ENCODE data around the gene RAPGEF3. TPM values are rescaled to one million over a fixed set of nuclear protein-coding genes. Genes with fewer than 3 reads are reported as not detected.

Gene RAPGEF3
- total and polyA plus RNA-seq, 2 of the 8 experiments (the other 6 are each of a cell fraction or from before 2014, with no cell fraction given) = 5.0 to 9.4 TPM

GRCh38 chr12:47789712-47790489, 31.2 kb upstream of the RAPGEF3 start:
- H3K18ac ChIP-seq (ENCODE audit: extremely low read depth, low read length) = no peak overlapping the region
- H3K4me1 ChIP-seq (replicated peaks in 1 of 4; ENCODE audit: control insufficient read depth in 3 of 4, insufficient read depth in 4 of 4, low read length in 3 of 4) = no peaks in the 10 kb centered on the region
- H2AFZ ChIP-seq (ENCODE audit: low read length) = no peak overlapping the region
- no peak overlapping the region for H3K27ac ChIP-seq (ENCODE audit: low read depth, low read length)
- no peak overlapping the region for H2BK5ac ChIP-seq (ENCODE audit: low read depth, low read length)
- POLR2A ChIA-PET (ENCODE audit: partially characterized antibody) = interaction anchor here (0.6 to 3.8 kb wide), 7 partner anchors 8 to 52 kb away, joined by 3 to 17 read pairs (median 5); partner anchors contain the start of gene SLC48A1
- no peak overlapping the region for H3K23ac ChIP-seq (ENCODE audit: insufficient read length)
- H2BK12ac ChIP-seq (ENCODE audit: low read depth, low read length) = no peak overlapping the region
- H3K4me3 ChIP-seq (ENCODE audit: extremely low read depth in 1 of 4, insufficient read depth in 2 of 4, low read depth in 3 of 4, low read length in 4 of 4) = no peak overlapping the region
- H4K91ac ChIP-seq (replicated peaks; ENCODE audit: insufficient read length, low read length) = no peak overlapping the region
- H3K79me1 ChIP-seq (ENCODE audit: low read depth, low read length) = 0 out of 2 replicates have a peak, but pooled peaks cover 2% of the 10 kb centered on the region
- no peak overlapping the region for H2BK15ac ChIP-seq (ENCODE audit: low read length)
- FAIRE-seq = no peak
- H2BK20ac ChIP-seq (ENCODE audit: low read length) = no peak overlapping the region
- no peak overlapping the region for H3K4me2 ChIP-seq (ENCODE audit: insufficient read depth in 1 of 2, low read depth in 2 of 2, low read length in 2 of 2)
- H3K9me3 ChIP-seq (ENCODE audit: insufficient read depth in 2 of 2, low read depth in 1 of 2, low read length in 1 of 2) = no peaks in the 10 kb centered on the region
- no peaks in the 10 kb centered on the region for H3K27me3 ChIP-seq (replicated peaks in 1 of 4; ENCODE audit: control insufficient read depth in 3 of 4, extremely low read depth in 1 of 4, insufficient read depth in 3 of 4, low read length in 3 of 4)
- no peak overlapping the region for H2AK5ac ChIP-seq (ENCODE audit: low read depth, low read length)
- H3K14ac ChIP-seq (ENCODE audit: insufficient read length) = no peak overlapping the region
- no peaks in the 10 kb centered on the region for H3K79me2 ChIP-seq (ENCODE audit: control insufficient read depth in 1 of 2, insufficient read depth in 2 of 2, low read length in 2 of 2)
- H3K9ac ChIP-seq (replicated peaks in 1 of 4; ENCODE audit: extremely low read depth in 1 of 4, low read depth in 3 of 4, low read length in 3 of 4) = no peak overlapping the region
- DNase-seq (ENCODE audit: low read depth in 1 of 2, low spot score in 2 of 2) = no peak
- peaks cover 30 to 63% (median 55%) of the 10 kb centered on the region in 4 experiments for H3K36me3 ChIP-seq (ENCODE audit: control insufficient read depth in 2 of 4, insufficient read depth in 4 of 4, low read length in 3 of 4)
- no peaks in the 10 kb centered on the region for H3K23me2 ChIP-seq (ENCODE audit: low read depth, low read length)
- CTCF ChIA-PET (ENCODE audit: partially characterized antibody) = interaction anchor here (0.6 to 58.8 kb wide), 8 partner anchors 9 to 1896 kb away, joined by 3 to 2442 read pairs (median 12); partner anchors contain the start of genes ENDOU, RAPGEF3 and RPAP3
- no peak overlapping the region for H3K56ac ChIP-seq (replicated peaks; ENCODE audit: insufficient read length, low read depth, low read length)
- 93% methylated on average over 14 of the region's 22 CpGs; no CpG with 5 or more reads in 1 of the 2 experiments for WGBS, 2 experiments (ENCODE audit: extremely low coverage in 1 of 2, insufficient coverage in 1 of 2, insufficient read length in 1 of 2, insufficient replicate concordance in 2 of 2, low coverage in 1 of 2, low lambda C conversion rate in 2 of 2, missing lambda C conversion rate in 1 of 2)
- H4K8ac ChIP-seq (ENCODE audit: extremely low read depth, insufficient read depth, low read length) = no peak overlapping the region
- no peak overlapping the region for H2BK120ac ChIP-seq (replicated peaks; ENCODE audit: low read depth, low read length)
- H3K4ac ChIP-seq (replicated peaks; ENCODE audit: insufficient read length, low read depth, low read length) = no peak overlapping the region
- H4K5ac ChIP-seq (ENCODE audit: insufficient read length, low read depth, low read length) = no peak overlapping the region
- peaks cover 0 to 17% of the 10 kb centered on the region in 2 experiments for H4K20me1 ChIP-seq (replicated peaks in 1 of 2; ENCODE audit: control insufficient read depth in 1 of 2, insufficient read depth in 2 of 2, low read length in 2 of 2)
- no peak for TF ChIP-seq EGR1 (IDR thresholded peaks at IDR 0.05; ENCODE audit: borderline replicate concordance, low read depth, low read length)
- no peak for TF ChIP-seq SUZ12 (IDR thresholded peaks at IDR 0.05; ENCODE audit: low read length)
- no peak for TF ChIP-seq NRF1 (IDR thresholded peaks at IDR 0.05; ENCODE audit: low read depth, low read length)
- TF ChIP-seq HDAC6 (IDR thresholded peaks at IDR 0.05; ENCODE audit: low read depth, low read length) = no peak
- no peak for TF ChIP-seq TEAD4 (IDR thresholded peaks at IDR 0.05; ENCODE audit: low read depth, low read length)
- no peak for TF ChIP-seq SP1 (IDR thresholded peaks at IDR 0.05; ENCODE audit: low read depth, low read length)
- no peak for TF ChIP-seq CHD1 (IDR thresholded peaks at IDR 0.05; ENCODE audit: low read depth, low read length)
- no peak for TF ChIP-seq POU5F1 (IDR thresholded peaks at IDR 0.05; ENCODE audit: low read depth, low read length)
- no peak for TF ChIP-seq YY1 (IDR thresholded peaks at IDR 0.05; ENCODE audit: low read depth, low read length)

Measured in H1 (cell line).